NCI-H446 (cell line): ENCODE measurements around the gene HRH3.

Experiments
- DNase-seq, 2 experiments: peaks; one replicate each; lab custom pipeline; 2025; lab: John Stamatoyannopoulos, UW

HRH3 gene

GRCh38 chr20:62215020-62215990 lies 4.8 kb downstream of the HRH3 start:
- no peak for DNase-seq

DNA sequence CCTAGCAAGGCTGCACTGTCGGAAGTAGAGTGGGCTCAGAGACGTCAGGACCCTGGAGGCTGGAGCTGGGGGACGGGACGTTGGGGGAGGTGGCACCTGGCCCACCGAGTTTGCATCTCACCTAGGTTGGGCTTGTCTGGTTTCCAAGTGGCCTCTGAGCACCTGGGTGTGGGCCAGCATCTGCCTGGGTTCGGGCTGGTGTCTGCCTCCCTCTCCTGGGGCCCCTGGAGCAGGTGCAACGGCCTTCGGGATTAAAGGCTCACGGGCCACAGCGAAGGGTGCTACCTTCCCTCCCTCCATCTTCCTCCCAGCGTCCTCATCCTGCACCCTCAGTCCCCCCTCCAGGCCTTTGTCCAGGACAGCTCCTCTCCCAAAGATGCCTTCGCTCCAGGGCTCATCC lies 6.0 kb downstream of the HRH3 start:
- DNase-seq: no peak

GRCh38 chr20:62212299-62212698 lies 7.8 kb downstream of the HRH3 start:
- DNase-seq: no peak

DNA sequence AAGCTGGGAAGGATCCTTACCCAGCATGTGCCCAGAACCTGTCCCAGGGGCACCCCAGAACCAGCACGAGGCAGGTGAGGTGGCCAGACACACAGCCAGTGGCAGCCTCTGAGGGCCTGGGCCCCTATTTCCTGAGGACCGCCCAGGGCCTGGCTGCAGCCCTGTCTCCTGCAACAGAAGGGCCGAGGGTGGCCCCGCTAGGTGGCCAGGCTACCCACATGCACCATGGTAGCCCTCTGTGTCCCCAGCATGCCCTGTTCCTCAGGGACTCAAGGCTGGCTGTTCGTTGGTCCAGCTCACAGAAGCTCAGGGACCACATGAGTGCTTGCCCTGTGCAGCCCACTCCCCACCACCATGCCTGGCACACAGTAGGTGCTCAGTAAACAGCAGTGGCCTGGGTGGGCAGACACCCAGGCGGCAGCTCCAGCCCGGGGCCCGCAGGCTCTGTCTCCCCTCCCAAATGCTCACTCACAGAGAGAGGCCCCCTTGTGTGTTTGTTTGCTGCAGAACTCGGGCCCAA lies 8.2 kb downstream of the HRH3 start:
- DNase-seq: no peak

DNA sequence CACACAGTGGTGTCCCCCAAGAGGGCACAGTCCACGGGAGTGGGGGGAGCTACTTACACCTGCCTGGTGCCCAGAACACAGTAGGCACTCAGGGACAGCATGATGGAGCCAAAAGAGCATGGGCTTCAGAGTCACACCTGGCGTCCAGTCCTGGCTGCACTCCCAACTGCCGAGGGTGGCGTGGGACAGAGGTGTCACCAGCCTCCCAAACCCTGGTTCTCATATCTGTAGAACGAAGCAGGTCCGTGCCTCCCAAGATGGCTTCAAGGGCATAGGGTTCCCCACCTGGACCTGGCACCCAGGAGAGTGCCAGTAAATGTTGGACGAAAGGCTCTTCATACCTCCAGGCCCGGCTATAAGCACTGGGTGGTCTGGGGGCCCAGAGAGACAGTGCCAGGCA lies 8.9 kb downstream of the HRH3 start:
- DNase-seq: no peak

DNA sequence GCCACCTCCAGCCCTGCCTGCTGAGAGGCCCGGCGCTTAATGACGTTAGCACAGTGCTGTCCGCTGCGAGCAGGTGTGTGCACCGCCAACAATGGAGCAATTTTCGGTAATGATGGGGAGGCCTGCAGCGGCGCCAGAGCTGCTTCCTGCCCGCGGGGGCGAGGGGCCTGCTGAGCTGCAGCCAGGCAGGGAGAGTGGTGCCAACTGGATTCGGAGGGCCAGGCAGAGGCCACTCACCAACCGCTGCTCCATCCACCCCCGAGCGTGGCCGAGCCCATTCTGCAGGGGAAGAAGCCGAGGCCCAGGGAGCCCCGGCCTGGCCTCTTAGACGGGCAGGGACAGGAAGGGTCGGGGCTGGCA lies 9.6 kb downstream of the HRH3 start:
- no peak for DNase-seq

- DNase-seq: no peak
Observed at GRCh38 chr20:62209850-62210495, 10.1 kb downstream of the HRH3 start.

GRCh38 chr20:62208795-62209755 lies 11.0 kb downstream of the HRH3 start:
- DNase-seq: peak in 1 of 2 experiments; percentile 14

- DNase-seq: no peak
Observed at GRCh38 chr20:62208061-62208794, 11.8 kb downstream of the HRH3 start.

- DNase-seq: no peak
Observed at GRCh38 chr20:62206388-62206775, 13.7 kb downstream of the HRH3 start.

DNA sequence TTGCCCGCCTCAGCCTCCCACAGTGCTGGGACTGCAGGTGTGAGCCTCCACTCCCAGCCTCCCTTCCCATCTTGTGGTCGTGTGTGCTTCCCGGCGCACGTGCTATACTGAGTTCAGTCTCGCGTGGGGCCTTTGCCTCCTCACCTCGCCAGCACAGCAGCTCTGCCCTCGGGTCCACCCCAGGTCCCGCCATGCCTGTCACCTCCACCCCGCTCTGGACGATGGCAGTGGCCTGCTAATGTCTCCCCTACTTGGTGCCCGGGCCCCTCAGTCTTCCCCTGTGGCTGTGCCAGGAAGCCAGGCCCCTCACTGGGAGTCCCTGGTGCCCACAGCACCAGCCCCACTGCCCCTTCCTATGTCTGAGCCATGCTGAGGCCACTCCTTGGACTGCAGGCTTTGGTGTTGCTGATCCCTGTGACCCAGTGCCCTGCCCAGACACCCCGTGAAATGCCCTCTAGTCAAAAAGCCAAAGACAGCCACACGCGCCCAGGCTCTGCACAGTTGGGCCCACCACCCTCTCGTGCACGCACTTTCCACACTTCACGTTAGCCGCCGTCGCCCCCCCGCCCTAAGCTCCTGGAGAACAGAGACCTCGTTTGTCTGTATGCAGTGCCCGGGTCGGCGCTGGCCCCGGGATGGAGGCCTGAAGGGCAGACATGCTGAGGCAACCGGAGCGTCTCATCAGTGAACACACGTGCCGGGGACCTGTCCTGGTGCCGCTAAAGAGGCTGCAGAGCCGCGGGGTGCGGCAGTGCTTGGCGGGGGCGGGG lies 14.3 kb downstream of the HRH3 start:
- no peak for DNase-seq

DNA sequence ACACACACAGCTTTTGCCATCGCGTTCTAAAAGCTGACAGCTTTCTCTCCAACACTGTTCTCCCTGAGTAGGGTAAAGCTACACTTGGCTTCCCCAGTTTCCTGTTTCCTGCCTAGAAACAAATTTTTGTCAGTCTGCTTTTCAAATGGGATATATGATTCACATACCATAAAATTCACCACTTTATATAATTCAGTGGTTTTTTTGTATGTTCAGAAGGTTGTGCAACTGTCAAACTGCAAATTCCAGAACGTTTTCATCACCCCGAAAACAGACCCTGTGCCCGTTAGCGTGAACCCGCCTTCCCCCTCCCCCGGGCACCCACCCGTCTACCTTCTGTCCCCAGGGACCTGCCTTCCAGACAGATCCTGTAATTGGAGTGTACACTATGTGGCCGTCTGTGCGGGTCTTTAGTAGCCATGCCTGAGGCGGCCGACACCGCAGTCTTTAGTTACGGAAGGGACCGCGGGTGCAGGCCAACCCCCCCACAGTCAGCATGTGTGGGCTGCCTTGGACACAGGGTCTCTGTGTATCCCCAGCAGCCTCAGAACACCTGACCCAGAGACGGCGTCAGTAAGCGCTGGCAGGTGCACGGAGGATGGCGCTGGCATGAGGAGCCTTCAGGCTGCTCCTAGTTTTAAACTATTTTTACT lies 16.6 kb downstream of the HRH3 start:
- DNase-seq: no peak

GRCh38 chr20:62202676-62203377 lies 17.3 kb downstream of the HRH3 start:
- no peak for DNase-seq

GRCh38 chr20:62202083-62202395 lies 18.0 kb downstream of the HRH3 start:
- no peak for DNase-seq

GRCh38 chr20:62201173-62202082 lies 18.6 kb downstream of the HRH3 start:
- no peak for DNase-seq

GRCh38 chr20:62200491-62201172 lies 19.4 kb downstream of the HRH3 start:
- no peak for DNase-seq

GRCh38 chr20:62198931-62199330 lies 21.1 kb downstream of the HRH3 start:
- DNase-seq: no peak

DNA sequence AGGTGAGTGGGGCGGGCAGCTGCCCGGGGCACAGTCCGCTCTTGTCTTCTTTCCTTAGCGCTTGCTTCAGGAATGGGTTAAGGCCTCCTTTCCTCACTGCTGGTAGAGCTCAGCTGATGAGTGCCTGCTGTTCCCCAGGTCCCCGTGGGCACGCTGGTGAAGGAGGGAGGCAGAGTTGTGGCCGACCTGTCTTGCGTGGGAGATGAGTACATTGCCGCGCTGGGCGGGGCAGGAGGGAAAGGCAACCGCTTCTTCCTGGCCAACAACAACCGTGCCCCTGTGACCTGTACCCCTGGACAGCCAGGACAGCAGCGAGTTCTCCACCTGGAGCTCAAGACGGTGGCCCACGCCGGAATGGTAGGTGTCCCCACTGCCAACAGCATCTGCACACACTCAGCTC lies 21.6 kb downstream of the HRH3 start:
- DNase-seq: no peak
